ENCODE data around the gene LRRC8C.

Gene LRRC8C

DNA sequence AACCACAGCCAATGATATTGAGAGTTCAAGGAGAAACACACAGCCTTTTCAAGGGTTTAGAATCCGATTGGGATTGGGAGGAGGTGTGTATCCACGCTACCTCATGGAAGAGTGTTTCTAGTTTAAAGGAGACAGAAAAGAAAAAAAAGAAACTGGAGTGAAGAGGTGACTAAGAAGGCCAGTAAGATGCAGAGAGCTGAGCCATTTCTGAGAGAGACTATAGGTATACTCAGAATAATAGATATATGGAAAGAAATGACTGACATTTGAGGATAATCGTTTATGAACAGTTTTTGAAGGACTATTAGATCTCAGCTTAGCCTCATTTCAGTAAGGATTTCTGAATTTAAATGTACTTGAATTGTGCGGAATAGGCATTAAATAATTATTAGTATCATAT, 42.8 kb downstream of the LRRC8C start:
- H3K4me3 ChIP-seq (ENCODE audit: control insufficient read depth, low read depth, low read length) = no peak overlapping the region
- TF ChIP-seq, protein P1, sequence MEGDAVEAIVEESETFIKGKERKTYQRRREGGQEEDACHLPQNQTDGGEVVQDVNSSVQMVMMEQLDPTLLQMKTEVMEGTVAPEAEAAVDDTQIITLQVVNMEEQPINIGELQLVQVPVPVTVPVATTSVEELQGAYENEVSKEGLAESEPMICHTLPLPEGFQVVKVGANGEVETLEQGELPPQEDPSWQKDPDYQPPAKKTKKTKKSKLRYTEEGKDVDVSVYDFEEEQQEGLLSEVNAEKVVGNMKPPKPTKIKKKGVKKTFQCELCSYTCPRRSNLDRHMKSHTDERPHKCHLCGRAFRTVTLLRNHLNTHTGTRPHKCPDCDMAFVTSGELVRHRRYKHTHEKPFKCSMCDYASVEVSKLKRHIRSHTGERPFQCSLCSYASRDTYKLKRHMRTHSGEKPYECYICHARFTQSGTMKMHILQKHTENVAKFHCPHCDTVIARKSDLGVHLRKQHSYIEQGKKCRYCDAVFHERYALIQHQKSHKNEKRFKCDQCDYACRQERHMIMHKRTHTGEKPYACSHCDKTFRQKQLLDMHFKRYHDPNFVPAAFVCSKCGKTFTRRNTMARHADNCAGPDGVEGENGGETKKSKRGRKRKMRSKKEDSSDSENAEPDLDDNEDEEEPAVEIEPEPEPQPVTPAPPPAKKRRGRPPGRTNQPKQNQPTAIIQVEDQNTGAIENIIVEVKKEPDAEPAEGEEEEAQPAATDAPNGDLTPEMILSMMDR (IDR thresholded peaks at IDR 0.05; ENCODE audit: control insufficient read depth, insufficient read depth, low read depth, low read length, missing control alignments) = no peak
- DNase-seq (ENCODE audit: low read depth) = no peak

DNA sequence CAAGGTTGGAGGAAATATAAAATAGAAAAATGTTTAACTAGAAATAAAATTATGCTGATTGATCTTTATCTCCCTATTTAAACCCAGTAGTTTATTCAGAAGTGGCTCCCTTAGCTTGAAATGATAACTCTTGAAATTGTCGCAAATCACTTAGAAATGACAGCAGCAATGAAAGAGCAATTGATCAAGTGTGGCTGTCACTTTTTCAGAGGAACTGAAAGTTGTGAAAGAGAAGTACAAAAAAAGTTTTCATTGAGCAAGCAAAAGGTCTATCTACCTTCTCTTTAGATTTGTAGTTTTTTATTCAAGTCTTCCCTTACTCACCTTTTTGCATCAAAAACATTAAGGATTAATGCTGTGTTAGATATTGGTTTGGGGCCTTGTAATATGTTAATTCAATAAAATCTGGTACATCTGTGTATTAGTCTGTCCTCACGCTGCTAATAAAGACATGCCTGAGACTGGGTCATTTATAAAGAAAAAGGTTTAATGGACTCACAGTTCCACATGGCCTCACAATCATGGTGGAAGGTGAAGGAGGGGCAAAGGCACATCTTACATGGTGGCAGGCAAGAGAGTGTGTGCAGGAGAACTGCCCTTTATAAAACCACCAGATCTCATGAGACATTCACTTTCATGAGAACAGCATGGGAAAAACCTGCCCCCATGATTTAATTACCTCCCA, 48.3 kb downstream of the LRRC8C start:
- H3K4me3 ChIP-seq (ENCODE audit: control insufficient read depth, low read depth, low read length) = no peak overlapping the region
- TF ChIP-seq, protein P1 (IDR thresholded peaks at IDR 0.05; ENCODE audit: control insufficient read depth, insufficient read depth, low read depth, low read length, missing control alignments) = no peak
- no peak for DNase-seq (ENCODE audit: low read depth)

DNA sequence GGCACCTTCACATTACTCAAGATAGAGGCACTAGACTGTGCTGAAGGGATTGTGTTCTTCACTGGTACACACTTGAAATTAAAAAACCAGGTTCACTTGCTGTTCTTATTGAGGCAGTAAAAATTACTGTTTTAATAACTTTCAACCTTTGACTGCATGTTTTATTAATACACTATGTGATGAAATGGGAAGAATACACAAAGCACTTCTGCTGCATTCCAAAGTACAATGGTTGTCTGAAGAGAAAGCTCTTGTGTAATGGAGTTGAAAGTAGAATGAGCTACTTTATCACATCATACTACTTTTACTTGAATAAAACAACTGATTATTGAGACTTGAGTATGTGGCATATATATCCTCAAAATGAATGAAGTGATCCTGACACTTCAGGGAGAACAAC, 49.7 kb downstream of the LRRC8C start:
- DNase-seq (ENCODE audit: low read depth) = no peak
- no peak overlapping the region for H3K4me3 ChIP-seq (ENCODE audit: control insufficient read depth, low read depth, low read length)
- TF ChIP-seq, protein P1 (IDR thresholded peaks at IDR 0.05; ENCODE audit: control insufficient read depth, insufficient read depth, low read depth, low read length, missing control alignments) = no peak

DNA sequence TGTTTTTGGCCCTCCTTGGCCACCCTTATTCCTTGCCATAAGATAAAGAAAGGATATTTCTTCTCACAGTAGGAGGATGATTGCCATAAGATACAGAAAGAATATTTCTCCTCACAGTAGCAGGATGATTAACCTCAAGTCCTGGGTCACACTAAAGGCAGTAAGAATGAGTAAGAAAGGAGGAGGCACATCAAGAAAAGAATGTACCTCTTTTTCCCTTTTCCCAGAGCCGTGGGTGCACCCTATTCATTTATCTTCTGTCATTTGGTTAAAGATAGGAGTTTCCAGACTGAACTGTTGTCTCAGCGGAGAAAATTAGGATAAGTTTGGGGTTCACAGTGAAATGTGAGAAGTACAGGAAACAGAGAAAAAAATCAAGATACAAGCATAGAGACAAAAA, 52.5 kb downstream of the LRRC8C start:
- DNase-seq (ENCODE audit: low read depth) = no peak
- TF ChIP-seq, protein P1 (IDR thresholded peaks at IDR 0.05; ENCODE audit: control insufficient read depth, insufficient read depth, low read depth, low read length, missing control alignments) = no peak
- H3K4me3 ChIP-seq (ENCODE audit: control insufficient read depth, low read depth, low read length) = no peak overlapping the region

DNA sequence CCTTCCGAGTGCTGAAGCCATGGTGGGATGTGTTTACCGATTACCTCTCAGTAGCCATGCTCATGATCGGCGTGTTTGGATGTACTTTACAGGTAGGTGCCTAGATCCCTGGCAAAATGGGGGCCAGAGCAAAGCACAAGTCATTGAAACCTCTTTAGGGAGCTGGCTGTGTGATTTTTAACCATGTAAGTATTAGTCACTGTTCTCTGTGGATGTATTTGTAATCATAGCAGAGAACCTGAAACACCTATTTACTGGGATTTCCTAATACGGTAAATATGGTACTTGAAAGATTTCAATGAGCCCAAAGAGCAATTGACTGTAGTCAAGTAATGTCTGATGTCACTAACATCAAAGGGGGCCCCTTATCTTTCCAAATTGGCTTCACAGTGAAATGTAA, 53.6 kb downstream of the LRRC8C start:
- TF ChIP-seq, protein P1 (IDR thresholded peaks at IDR 0.05; ENCODE audit: control insufficient read depth, insufficient read depth, low read depth, low read length, missing control alignments) = no peak
- H3K4me3 ChIP-seq (ENCODE audit: control insufficient read depth, low read depth, low read length) = no peak overlapping the region
- no peak for DNase-seq (ENCODE audit: low read depth)

DNA sequence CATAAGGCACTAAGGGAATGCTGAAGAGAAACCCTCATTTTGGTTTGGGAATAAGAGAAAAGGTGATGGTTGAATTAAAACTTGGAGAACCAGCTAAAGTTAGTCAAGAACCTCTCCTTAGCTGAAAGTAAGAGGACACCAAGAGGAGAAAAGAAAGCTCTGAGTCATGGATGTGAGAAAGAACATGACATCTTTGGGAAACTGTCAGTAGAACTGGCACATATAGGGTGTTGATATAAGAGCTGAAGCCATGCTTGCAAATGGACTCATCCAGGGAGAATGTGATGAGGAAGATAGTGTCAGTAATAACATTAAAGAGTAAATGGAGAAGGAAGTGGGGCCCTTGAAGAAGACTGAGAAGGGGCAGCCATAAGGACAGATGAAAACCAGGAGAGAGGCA, 54.3 kb downstream of the LRRC8C start:
- no peak for DNase-seq (ENCODE audit: low read depth)
- H3K4me3 ChIP-seq (ENCODE audit: control insufficient read depth, low read depth, low read length) = no peak overlapping the region
- TF ChIP-seq, protein P1 (IDR thresholded peaks at IDR 0.05; ENCODE audit: control insufficient read depth, insufficient read depth, low read depth, low read length, missing control alignments) = no peak
